Stimulated activated CD4-positive, alpha-beta T cell treated with anti-CD3 and anti-CD28 coated beads, Interleukin-12 subunit alpha, Interleukin-12 subunit beta, amount 100 ng/mL, for 24 hours (primary cell): ENCODE data around the gene TBC1D25.

Source experiments
- DNase-seq, 2 experiments: peaks; one replicate each; pipeline ENCODE4 v3.0.0-alpha.2; 2020; ENCODE audit warnings: low read depth in 2 of 2

Gene TBC1D25, protein sequence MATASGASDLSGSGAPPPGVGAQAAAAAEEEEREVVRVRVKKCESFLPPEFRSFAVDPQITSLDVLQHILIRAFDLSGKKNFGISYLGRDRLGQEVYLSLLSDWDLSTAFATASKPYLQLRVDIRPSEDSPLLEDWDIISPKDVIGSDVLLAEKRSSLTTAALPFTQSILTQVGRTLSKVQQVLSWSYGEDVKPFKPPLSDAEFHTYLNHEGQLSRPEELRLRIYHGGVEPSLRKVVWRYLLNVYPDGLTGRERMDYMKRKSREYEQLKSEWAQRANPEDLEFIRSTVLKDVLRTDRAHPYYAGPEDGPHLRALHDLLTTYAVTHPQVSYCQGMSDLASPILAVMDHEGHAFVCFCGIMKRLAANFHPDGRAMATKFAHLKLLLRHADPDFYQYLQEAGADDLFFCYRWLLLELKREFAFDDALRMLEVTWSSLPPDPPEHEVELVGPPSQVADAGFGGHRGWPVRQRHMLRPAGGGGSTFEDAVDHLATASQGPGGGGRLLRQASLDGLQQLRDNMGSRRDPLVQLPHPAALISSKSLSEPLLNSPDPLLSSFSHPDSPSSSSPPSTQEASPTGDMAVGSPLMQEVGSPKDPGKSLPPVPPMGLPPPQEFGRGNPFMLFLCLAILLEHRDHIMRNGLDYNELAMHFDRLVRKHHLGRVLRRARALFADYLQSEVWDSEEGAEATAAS

DNA sequence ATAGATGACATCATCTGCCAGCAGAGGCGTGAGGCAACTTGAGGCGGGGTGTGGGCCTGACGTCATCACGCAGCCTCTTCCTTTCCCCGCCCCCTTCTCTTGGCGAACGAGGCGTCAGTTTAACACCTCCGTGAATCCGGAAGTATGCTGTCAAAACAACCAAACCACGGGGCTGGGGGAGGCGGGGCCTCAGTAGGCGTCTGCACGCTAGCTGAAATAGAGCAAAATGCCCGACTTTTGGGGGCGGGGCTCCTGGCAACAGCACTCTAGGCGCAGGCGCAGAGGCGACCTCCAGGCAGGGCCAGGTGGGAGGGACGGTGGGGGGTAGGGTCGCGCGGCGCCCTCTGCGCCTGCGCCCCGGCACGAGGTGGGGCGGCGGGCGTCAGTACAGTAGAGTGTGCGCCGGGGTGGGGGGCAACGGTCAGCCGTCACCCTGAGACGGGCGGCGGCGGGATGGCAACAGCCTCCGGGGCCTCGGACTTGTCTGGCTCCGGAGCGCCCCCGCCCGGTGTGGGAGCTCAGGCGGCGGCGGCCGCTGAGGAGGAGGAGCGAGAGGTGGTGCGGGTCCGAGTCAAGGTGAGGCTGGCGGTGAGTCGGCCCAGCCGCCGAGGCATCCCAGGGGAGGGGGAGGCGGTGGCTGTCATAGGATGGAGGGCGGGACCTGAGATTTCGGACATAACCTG lies at the start of gene TBC1D25:
Gene TBC1D25 (plus strand): TSS at position 370 of the 683 bp plus-strand sequence. CDS start 84 bp downstream, at position 454.
- peak; percentile 89 to 94 for DNase-seq

DNA sequence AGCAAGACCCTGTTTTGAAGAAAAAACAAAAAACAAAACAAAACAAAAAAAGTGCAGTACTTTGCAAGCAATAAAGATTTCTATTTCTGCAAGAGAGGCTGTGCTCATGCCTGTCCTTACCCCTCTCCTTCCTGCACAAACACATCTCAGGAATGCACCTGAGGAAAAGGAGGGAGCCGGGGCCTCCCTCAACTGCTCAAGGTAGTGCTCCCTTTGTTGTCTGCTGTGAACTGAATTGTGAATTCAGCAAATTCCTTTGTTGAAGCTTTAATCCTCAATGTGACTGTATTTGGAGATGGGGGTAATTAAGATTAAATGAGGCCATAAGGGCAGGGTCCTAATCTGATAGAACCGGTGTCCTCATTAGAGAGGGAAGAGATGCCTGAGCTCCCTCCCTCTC lies 49.6 kb upstream of the TBC1D25 start:
- DNase-seq, result no peak

DNA sequence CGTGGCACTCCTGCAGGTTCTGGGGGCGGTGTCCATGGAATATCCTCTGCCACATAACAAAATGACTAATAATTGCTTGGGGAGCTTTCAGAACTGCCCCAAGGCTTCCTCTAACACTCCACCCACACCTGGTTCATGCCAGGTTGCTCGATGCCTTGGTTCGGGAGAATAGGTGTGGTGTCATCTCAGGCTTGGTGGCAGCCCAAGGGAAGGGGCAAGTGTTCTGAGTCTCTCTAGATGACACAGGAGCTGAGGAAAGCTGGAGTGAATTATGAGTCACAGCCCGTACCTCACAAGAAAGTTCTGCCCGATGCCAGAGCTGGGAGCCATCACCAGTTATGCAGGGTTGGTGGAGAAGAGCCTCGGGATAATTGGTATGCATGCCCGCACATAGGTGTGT lies 48.9 kb upstream of the TBC1D25 start:
- DNase-seq, result no peak

DNA sequence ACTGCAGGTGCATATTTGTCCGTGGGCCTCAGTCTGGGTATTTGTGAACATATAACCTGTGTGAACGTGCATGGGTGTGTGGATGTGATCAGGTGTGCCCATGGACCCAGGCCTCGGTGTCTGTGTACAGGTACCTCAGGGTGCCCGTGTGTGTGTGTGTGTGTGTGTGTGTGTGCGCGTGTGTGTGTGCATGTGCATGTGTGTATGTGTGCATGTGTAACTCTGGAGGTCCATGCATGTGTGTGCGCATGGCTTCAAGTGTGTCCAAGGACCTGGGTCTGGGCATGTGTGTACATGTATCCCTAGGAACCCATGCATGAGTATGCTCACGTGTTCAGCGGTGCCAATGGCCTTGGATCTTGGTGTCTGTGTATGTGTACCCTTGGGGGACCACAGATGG lies 47.7 kb upstream of the TBC1D25 start:
- no peak for DNase-seq

DNA sequence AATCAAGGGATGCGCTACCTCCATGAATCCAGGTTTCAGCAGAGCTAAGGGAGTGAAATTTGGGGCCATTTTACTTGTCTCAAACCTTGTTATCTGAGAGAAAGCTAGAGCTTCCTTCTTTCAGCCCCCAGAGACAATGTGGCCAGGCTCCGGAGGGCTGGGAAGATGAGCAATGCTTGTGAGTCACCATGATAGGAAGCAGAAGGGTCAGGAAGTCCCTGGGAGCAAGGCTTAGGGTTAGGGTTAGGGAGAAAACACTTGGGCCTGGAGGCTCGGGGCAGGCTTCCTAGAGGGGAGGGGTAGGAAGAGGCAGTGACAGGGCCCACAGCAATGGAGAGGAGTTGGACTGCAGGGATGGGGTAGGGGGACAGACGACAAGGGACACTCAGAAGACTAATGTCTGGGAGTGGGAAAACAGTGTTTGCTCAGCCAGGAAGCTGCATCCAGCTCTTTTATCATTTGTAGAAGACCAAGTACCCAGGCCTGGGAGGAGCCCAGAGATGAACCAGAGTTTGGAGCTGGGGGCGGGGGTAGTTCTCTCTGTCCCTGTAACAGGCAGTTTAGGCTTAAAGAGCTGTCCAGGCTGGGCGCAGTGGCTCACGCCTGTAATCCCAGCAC lies 47.1 kb upstream of the TBC1D25 start:
- no peak for DNase-seq

DNA sequence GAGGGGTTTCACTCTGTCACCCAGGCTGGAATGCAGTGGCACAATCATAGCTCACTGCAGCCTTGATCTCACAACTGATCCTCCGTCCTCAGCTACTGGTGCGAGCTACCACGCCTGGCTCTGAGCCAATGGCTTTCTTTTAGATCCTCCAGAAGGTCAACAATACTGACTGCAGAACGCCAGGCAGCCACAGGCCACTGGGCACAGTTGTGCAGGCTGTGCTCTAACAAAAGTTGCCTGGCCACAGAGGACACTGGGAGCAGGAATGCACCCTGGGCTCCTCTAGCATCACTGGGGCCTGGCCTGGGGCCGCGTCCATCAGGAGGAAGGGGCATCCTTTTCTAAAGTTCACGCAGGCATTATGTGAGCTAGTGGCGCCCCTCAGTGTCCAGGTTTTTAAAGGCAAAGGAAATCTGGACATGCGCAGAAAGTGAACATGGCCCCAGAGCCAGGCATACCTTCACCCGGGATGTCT lies 45.6 kb upstream of the TBC1D25 start:
- no peak for DNase-seq

DNA sequence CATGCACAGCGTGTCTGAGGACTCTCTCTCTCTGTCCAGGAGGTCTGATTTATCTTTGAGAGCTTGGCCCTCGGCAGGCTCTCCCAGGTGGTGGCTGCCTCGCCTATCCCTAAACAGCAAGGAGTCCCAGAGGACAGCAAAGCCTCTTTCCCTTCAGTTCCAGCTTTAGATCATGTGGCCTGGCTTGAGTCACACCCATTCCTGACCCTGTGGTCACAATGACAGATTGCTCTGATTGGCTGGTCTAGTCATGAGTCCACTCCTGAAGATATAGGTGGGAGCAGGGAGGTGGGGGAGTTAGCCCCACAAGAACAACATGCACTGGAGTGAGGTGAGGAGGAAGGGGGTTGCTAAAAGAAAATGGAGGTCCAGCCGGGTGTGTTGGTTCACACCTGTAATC lies 42.9 kb upstream of the TBC1D25 start:
- no peak for DNase-seq

DNA sequence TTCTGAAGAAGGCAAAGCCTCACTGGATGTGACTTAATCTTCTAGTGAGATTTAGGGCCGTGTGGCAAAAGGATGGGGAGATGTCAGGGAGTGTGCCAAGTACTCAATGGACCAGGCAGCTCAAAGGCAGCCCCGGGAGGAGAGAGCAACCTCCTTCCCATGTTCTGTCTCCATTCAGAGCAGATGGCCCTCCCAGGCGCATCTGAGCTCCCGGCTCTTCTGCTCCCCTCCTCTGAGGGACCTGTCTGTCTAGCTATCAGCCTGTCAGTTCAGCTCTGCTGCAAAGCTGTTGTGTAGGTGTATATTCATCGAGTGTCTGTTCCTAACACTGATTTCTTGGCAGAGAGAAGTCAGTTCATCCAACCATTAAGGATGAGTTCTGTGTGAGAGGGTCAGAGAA lies 41.6 kb upstream of the TBC1D25 start:
- DNase-seq, result no peak

DNA sequence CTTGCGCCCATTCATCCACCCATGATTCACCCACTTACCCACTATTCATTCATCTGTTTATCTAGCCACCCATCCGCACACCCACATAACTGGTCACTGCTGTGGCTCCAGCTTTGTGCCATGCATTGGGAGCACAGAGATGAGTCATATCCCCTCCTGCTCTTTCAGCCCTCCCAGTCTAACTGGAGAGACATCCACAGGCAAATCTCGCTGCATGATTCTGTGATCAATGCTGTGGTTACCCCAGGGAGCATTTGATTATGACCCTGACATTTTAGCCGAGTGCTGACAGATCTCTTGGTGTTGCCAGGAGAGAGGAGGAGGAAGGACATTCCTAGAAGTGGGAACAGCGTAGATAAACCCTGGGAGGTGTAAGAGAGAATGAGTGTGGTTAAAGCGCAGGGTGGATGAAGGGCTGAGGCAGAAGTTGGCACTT lies 41.1 kb upstream of the TBC1D25 start:
- no peak for DNase-seq

DNA sequence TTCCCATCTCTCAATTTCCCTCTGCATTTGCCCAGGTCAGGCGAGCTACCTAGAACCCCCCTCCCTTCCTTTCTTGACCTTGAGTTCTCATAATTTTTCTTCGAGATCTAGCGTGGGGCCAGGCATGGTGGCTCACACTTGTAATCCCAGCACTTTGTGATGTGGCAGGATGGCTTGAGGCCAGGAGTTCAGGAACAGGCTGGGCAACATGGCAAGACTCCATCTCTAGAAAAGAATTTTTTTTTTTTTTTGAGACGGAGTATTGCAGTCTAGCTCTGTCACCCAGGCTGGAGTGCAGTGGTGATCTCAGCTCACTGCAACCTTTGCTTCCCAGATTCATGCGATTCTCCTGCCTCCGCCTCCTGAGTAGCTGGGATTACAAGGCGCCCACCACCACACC lies 35.3 kb upstream of the TBC1D25 start:
- DNase-seq, result no peak

DNA sequence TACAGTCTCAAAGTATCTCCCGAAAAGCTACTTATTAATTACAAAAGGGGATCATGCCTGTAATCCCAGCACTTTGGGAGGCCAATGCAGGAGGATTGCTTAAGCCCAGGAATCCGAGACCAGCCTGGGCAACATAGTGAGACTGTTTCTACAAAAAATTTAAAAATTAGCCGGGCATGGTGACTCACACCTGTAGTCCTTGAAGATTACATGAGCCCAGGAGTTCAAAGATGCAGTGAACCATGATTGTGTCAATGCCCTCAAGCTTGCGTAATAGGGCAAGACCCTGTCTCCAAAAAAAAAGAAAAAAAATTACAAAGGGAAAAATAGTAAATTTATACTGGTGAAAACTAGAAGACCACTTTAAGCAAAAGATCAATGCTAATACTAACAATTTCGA lies 34.0 kb upstream of the TBC1D25 start:
- DNase-seq, result no peak

DNA sequence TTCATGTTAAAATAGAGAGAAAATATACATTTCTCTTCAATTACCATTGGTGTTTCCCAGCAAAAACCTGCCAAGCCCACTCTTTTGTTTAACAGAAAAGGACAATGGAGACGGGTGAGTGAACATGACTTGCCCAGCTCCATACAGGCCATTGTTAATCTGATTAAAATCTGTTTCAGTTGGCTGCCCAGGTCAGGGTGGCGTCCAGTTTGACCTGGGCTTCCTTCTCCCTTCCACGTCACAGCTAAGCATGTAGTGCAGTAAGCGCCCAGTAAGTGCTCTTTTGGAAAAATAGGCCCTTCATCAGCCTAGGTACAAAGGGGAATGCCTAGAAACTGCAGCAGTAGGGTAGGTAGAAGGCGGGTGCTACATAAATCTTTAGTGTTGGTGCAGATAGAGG lies 32.3 kb upstream of the TBC1D25 start:
- no peak for DNase-seq

DNA sequence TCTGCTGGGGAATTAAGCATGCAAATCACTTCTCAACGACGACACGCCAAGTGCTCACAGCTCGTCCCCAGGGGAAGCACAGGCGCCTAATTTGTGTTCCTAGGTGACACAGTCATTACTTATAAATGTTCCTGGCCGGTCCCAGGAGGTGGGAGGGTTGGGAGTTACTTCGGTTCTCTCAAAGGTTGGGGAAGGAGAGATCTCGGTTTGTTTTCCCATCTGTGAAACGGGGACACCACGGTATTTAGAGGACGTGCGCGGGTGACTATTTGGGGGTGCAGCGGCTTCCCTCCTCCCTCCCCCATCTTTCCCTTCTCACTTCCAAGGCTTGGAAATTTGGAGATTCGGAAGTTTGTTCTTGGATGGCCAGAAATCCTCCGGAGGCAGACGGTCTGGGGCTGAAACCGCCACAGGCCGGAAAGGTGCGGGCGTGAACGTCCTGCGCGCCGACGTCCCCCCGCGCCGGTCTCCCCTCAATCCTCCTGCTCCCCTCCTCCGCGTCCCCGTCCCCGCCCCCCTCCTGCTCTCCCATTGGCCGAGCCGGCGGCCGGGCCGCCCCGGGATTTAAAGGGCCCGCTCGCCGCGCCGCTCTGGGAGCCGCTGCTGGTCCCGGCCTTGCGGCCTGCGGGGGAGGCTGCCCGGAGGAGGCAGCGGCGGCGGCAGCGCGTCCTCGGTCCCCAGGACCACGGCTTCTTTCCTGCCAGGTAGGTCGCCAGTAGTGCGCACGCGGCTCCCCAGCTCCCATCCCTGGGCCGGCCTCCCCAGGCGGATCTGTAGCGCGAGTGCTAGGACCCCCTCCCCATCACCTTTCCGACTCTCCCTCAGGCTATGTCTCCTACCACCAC lies 30.9 kb upstream of the TBC1D25 start, which contains the start of gene PORCN:
Gene PORCN (plus strand): TSS at position 593 of the 845 bp plus-strand sequence. CDS start 829 bp downstream, outside the sequence.
- DNase-seq, result peak; percentile 61 to 80

DNA sequence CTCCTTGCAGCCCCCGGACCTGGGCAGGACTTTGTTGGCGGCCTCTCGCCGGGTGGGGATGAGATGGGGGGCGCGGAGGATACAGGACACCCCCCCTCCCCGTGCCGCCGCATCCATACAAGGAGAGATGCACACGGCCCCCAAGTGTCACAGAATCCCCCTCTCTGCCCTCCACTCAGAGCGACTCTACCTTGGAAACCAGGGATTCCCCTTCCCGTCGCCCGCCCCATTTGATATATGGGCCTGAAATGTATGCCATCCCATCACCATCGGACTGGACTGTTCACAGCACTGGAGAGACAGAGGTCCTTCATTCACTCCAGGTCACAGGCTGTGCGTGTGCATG lies 30.3 kb upstream of the TBC1D25 start:
- DNase-seq, result no peak

DNA sequence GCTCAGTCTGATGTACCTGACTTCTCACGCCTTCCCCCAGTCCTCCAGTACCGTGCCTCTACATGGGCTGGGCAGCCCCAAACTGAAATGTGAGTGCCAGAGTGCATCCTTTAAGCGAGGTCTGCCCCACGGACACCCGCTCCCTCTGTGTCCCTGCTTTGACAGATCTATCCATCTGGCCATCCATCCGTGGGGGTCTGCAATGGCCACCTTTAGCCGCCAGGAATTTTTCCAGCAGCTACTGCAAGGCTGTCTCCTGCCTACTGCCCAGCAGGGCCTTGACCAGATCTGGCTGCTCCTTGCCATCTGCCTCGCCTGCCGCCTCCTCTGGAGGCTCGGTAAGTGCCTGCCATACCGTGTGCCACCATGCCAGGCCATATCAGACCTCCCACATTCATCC lies 29.9 kb upstream of the TBC1D25 start:
- no peak for DNase-seq

DNA sequence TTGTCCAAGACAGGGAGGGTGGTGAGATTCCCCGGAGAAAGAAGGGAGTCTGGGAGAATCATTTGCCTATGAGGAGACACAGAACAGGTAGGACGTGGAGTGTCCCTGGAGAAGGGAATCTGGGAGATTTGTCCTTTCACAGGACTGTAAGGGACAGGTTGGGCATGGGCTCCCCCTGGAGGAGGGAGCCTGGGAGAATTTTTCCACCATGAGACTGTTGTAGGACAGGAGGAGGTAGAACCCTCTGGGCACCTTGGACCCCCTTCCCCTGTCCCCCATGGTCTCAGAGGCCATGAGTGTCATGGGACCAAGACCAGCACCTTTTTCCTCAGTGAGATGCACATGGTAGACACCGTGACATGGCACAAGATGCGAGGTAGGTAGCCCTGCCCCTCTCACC lies 28.0 kb upstream of the TBC1D25 start:
- no peak for DNase-seq

DNA sequence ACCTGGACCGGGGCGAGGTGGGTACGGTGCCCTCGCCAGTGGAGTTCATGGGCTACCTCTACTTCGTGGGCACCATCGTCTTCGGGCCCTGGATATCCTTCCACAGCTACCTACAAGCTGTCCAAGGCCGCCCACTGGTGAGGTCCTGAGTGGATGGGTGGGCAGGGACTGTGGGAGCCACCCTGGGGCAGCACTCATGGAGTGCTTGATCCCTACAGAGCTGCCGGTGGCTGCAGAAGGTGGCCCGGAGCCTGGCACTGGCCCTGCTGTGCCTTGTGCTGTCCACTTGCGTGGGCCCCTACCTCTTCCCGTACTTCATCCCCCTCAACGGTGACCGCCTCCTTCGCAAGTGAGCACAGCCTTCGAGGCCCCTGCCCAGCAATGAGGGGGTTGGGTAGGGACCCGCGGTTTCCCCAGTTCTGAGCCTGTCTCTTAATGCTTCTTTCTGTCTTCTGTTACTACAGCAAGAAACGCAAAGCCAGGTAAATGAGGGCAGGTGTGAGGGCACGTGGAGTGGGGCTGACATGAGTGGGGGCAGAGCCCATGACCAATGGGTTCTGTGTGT lies 27.1 kb upstream of the TBC1D25 start:
- DNase-seq, result no peak

DNA sequence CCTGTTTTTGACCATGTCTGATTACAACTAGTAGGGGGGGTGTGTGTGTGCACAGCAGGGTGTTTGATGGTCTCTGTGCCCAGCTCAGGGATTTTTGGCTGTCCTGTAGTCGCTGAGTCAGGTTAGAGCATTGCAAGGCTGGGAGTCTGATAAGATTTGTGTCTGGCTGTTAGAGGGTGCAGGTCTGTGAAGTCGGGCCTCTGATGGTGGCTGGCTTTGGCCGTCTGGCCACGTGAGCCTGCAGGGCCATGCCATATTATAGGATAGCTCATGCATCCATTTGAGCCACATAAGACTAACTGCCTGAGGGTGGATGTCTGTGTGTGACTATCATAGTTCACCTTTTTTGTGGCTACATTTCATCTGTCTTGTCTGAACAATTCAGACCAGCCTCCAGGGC lies 25.8 kb upstream of the TBC1D25 start:
- DNase-seq, result no peak

DNA sequence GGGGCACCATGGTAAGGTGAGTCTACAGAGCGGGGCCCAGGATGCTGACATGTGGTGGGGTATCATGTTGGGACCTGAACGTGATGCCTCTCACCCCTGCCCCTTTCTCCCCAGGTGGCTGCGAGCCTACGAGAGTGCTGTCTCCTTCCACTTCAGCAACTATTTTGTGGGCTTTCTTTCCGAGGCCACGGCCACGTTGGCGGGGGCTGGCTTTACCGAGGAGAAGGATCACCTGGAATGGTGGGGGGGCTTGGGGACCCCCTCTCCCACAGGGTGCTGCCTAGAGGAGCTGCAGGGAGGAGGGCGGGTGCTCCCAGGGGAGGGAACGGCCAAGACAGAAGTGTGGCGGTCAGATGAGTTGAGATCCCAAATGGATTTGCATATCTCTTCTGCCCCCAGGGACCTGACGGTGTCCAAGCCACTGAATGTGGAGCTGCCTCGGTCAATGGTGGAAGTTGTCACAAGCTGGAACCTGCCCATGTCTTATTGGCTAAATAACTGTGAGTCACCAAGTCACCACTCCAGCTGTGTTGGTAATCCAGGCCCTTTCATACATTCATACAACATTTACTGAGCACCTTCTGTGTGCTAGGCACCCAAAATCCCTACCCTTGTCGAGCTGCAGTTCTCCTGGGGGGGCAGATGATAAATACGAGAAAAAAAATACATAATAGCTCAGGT lies 25.2 kb upstream of the TBC1D25 start:
- DNase-seq, result no peak

DNA sequence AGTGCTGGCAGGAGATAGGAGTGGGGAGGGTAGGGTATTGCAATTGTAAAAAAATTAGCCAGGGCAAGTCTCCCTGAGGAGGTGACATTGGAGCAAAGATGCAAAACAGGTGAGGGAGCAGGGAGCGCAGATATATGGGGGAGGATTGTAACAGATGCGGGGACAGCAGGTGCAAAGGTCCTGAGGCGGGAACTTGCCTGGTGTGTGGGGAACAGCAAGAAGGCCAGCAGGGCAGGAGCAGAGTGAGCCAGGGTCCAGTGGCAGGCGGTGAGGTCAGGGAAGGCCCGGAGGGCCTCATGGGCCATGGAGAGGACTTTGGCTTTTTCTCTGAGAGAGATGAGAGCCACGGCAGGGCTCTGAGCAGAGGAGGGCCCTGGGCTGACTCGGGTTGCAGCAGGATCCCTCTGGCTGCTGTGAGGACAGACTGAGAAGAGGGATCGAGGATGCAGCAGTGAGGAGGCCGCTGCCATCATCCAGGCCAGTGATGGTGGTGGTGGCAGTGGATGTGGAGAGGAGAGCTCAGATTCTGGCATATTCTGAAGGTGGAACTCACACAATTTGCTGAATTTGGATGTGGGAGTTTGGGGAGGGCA lies 24.6 kb upstream of the TBC1D25 start:
- no peak for DNase-seq
